ENCODE results near the gene LZTR1.

- TF ChIP-seq CTCF (IDR thresholded peaks at IDR 0.05; ENCODE audit: borderline replicate concordance, extremely low read depth, low read length, poor library complexity, severe bottlenecking) (no peak), EZH2 (IDR thresholded peaks at IDR 0.05; ENCODE audit: borderline replicate concordance, low read depth, low read length, severe bottlenecking) (no peak)
These were observed 16.8 kb upstream of the LZTR1 start for GRCh38 chr22:20965104-20965887.

Data from DND-41 (cell line).